ENCODE results near the gene KCNA10.

The KCNA10 gene

GRCh38 chr1:110495926-110496600, 22.9 kb downstream of the KCNA10 start:
- peak; percentile 59 to 97 for DNase-seq

GRCh38 chr1:110494522-110495406, 24.2 kb downstream of the KCNA10 start:
- DNase-seq, result no peak

- no peak for DNase-seq
Measured at GRCh38 chr1:110494036-110494435, 24.9 kb downstream of the KCNA10 start.

GRCh38 chr1:110493059-110493699, 25.8 kb downstream of the KCNA10 start:
- DNase-seq, result no peak

GRCh38 chr1:110492573-110492972, 26.4 kb downstream of the KCNA10 start:
- DNase-seq, result no peak

- DNase-seq, result peak in 1 of 2 donors; percentile 53
Measured at GRCh38 chr1:110490791-110491451, 28.1 kb downstream of the KCNA10 start.

GRCh38 chr1:110489973-110490542, 28.9 kb downstream of the KCNA10 start:
- DNase-seq, result no peak

GRCh38 chr1:110489406-110489805, 29.6 kb downstream of the KCNA10 start:
- no peak for DNase-seq

- DNase-seq, result no peak
Measured at GRCh38 chr1:110488867-110489266, 30.1 kb downstream of the KCNA10 start.

- no peak for DNase-seq
Measured at GRCh38 chr1:110488161-110488560, 30.8 kb downstream of the KCNA10 start.

- DNase-seq, result no peak
Measured at GRCh38 chr1:110487726-110488125, 31.2 kb downstream of the KCNA10 start.

- no peak for DNase-seq
Measured at GRCh38 chr1:110485725-110486124, 33.2 kb downstream of the KCNA10 start.

- no peak for DNase-seq
Measured at GRCh38 chr1:110484801-110485200, 34.2 kb downstream of the KCNA10 start.

- DNase-seq, result no peak
Measured at GRCh38 chr1:110483308-110483685, 35.7 kb downstream of the KCNA10 start.

GRCh38 chr1:110482662-110483307, 36.2 kb downstream of the KCNA10 start:
- DNase-seq, result no peak

- DNase-seq, result no peak
Measured at GRCh38 chr1:110481968-110482623, 36.9 kb downstream of the KCNA10 start.

GRCh38 chr1:110480356-110481096, 38.4 kb downstream of the KCNA10 start:
- DNase-seq, result no peak

- DNase-seq, result no peak
Measured at GRCh38 chr1:110478886-110479285, 40.1 kb downstream of the KCNA10 start.

- DNase-seq, result no peak
Measured at GRCh38 chr1:110477967-110478640, 40.9 kb downstream of the KCNA10 start.

GRCh38 chr1:110477445-110477957, 41.5 kb downstream of the KCNA10 start:
- DNase-seq, result no peak

Data from inflammatory macrophage treated with lipopolysaccharide for 1 hour (primary cell).